Right atrium auricular region (tissue), 2 donors: ENCODE data around the gene PRKCZ. TPM values are rescaled to one million over a fixed set of nuclear protein-coding genes. Genes with fewer than 3 reads are reported as not detected.
A peak's percentile ranks its signal among the peaks of the same experiment; 100 is the strongest.

Source experiments
- DNase-seq: peaks from one replicate; pipeline ENCODE4 v3.0.0-alpha.2; 2019; ENCODE audit warnings: low spot score
- H3K27ac ChIP-seq, 2 donors: fragments of 200-600 bp; sonication (generic); 1 replicate in 1 of 2; 2 replicates in 1 of 2; pipeline ENCODE4 v1.5.1; 2016 to 2019
- H3K27me3 ChIP-seq, 2 donors: fragments of 200-600 bp; sonication (generic); one replicate each; pipeline versions ENCODE4 v1.5.1 to v1.6.0; 2017 to 2019
- H3K36me3 ChIP-seq: fragments of 200-600 bp; sonication (generic); one replicate; pipeline ENCODE4 v1.5.1; 2016
- H3K4me1 ChIP-seq, 2 donors: fragments of 200-600 bp; sonication (generic); one replicate each; pipeline versions ENCODE4 v1.5.1 to v1.6.0; 2017 to 2019
- H3K4me3 ChIP-seq, 2 donors: fragments of 200-600 bp; sonication (generic); 1 replicate in 1 of 2; 2 replicates in 1 of 2; pipeline ENCODE4 v1.5.1; 2017 to 2019; ENCODE audit warnings: mild to moderate bottlenecking in 1 of 2, moderate library complexity in 1 of 2
- H3K9me3 ChIP-seq, 2 donors: fragments of 200-600 bp; sonication (generic); one replicate each; pipeline ENCODE4 v1.5.1; 2019
- total RNA-seq, 2 donors: library from RNA; depleted of rRNA; stranded (reverse); fragments of >200 nt; gene quantifications; one replicate each; pipeline ENCODE4 v1.1.0, GENCODE V29; 2016
- TF ChIP-seq, protein P1 (sequence below), 2 donors: fragments of 200-600 bp; sonication (generic); IDR thresholded peaks; one replicate each; pipeline ENCODE4 v1.5.1; 2019; ENCODE audit warnings: antibody characterized with exemption in 2 of 2

The PRKCZ gene
- total RNA-seq, 2 donors from 2014 or later, result 15.3 to 16.4 TPM

DNA sequence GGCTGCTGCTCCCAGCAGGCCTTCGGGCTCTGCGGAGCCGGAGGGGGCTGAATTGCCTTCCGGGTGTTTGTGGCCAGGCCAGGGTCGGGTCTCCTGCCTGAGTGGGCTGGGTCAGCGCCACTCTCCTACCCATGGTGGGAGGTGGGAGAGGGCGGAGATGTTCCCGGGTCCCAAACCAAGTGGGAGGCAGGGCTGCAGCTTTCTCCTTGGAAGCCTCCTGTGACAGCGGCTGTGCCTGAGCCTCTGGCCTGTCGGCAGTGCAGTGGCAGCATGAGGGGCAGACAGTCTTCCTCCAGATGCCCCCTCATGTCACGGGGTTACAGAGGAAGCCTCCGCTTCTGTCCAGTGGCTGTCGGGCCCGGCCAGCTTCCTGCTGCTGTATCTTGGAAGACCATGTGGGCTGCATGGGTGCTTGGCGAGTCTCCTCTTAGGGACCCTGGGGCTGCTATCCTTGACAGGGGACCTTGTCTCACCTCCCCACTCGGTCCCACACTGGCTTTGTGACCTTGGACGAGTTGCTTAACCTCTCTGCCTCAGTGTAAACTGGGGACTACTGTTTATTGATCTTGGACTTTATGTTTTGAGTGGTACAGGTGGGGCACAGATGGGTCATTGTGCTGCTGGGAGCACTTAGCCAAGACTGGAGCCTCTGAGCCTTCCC is 182.2 kb downstream of the PRKCZ start:
- no peak for DNase-seq
- peaks cover 0 to 80% of the 10 kb centered on the region in 2 donors for H3K4me1 ChIP-seq
- TF ChIP-seq, protein P1, sequence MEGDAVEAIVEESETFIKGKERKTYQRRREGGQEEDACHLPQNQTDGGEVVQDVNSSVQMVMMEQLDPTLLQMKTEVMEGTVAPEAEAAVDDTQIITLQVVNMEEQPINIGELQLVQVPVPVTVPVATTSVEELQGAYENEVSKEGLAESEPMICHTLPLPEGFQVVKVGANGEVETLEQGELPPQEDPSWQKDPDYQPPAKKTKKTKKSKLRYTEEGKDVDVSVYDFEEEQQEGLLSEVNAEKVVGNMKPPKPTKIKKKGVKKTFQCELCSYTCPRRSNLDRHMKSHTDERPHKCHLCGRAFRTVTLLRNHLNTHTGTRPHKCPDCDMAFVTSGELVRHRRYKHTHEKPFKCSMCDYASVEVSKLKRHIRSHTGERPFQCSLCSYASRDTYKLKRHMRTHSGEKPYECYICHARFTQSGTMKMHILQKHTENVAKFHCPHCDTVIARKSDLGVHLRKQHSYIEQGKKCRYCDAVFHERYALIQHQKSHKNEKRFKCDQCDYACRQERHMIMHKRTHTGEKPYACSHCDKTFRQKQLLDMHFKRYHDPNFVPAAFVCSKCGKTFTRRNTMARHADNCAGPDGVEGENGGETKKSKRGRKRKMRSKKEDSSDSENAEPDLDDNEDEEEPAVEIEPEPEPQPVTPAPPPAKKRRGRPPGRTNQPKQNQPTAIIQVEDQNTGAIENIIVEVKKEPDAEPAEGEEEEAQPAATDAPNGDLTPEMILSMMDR (IDR thresholded peaks at IDR 0.05), result no peak
- H3K9me3 ChIP-seq, result no peaks in the 10 kb centered on the region
- peak overlapping the region; percentile 86 to 93 for H3K27ac ChIP-seq
- peak overlapping the region; percentile 39 to 58 for H3K4me3 ChIP-seq
- no peaks in the 10 kb centered on the region for H3K36me3 ChIP-seq
- H3K27me3 ChIP-seq, result no peaks in the 10 kb centered on the region

DNA sequence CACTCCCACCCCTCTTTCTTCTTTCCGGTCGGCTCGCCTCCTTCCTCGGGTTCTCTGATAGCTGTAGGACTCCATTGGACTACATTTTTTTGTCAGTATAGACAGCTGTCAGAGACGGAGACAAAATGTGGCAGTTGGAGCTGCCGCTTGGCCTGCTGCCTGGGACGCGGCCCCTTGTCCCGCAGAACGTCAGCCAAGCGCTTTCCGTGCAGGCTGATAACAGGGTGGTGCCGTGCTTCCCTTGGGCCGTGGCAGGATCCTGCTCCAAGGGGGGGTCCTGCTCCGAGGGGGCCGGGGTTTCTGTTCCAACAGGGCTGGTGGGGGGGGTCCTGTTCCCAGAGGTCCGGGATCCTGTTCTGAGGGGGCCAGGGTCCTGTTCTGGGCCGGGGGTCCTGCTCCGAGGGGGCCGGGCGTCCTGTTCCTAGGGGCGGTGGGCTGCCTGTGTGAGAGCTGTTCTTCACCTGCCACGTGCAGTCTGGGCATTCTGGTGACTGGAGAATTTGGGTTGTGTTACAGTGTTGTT is 182.8 kb downstream of the PRKCZ start:
- no peaks in the 10 kb centered on the region for H3K9me3 ChIP-seq
- peaks cover 0 to 86% of the 10 kb centered on the region in 2 donors for H3K4me1 ChIP-seq

DNA sequence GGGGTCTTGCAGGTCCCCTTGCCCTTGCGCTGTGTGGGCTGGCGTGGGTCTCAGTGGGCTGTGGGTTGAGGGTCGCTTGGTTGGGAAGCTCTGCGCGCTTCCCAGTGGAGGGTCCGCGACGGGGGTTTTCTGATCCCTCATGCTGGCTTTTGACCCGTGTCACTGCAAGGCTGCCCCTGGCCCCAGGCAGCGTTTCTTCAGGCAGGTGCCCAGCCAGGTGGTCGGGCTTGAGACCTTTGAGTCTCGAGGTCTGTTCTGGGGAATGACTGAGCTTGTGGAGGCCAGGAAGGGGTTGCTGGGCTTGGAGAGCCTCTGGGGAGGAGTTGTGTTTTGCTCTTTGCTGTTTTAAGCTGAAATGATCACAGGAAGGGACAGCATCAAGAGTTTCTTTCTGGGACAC is 183.3 kb downstream of the PRKCZ start:
- Histone ChIP-seq H3K27ac (peak overlapping the region; percentile 86 to 93), H3K9me3 (no peaks in the 10 kb centered on the region), H3K4me3 (peak overlapping the region; percentile 20 to 58), H3K4me1 (peaks cover 0 to 91% of the 10 kb centered on the region in 2 donors), H3K36me3 (no peaks in the 10 kb centered on the region), H3K27me3 (no peaks in the 10 kb centered on the region)
- TF ChIP-seq, protein P1 (IDR thresholded peaks at IDR 0.05), result no peak
- no peak for DNase-seq

More for the DNA sequence above, 182.8 kb downstream of the PRKCZ start:
- no peaks in the 10 kb centered on the region for H3K36me3 ChIP-seq
- peak overlapping the region; percentile 39 to 58 for H3K4me3 ChIP-seq
- TF ChIP-seq, protein P1 (IDR thresholded peaks at IDR 0.05), result no peak
- no peaks in the 10 kb centered on the region for H3K27me3 ChIP-seq
- no peak for DNase-seq
- peak overlapping the region; percentile 86 to 93 for H3K27ac ChIP-seq

DNA sequence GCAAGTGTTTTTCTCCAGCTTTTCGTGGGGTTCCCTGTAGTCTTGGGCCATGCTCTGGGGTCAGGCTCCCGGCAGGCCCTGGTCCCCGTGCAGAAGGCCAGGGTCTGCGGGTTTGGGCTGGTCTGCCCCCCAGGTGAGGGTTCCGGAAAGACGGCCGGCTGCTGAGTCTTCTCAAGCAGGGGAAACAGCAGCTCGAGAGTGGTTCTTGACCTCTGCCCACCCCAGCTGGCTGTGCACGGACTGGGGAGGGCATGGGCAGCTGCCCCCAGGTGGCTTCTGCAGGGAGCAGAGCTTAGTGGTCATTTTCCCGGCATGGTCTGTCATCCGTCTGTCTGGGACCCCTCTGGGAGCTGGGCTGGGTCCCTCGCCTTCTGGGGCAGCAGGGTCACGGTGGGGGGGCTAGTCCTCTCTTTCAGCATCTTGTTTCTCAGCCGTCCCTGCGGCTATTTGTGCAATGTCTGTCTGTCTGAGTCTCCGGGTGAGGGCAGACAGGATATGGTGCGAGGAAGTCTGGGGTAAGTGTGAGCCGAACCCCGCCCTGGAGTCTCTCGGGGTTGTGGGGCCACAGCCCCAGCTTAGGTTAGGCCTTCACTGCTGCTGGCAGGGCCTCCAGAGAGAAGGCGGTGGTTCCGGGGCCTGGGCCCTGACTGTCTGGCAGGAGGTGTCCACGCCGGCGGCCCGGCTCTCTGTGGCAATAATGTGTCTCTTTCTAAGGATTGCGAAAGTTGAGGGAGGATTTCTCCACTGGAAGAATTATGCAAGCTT is 184.0 kb downstream of the PRKCZ start:
- DNase-seq, result peak; percentile 98
- no peaks in the 10 kb centered on the region for H3K9me3 ChIP-seq
- TF ChIP-seq, protein P1 (IDR thresholded peaks at IDR 0.05), result no peak
- H3K27me3 ChIP-seq, result no peaks in the 10 kb centered on the region
- peaks cover 0 to 98% of the 10 kb centered on the region in 2 donors for H3K4me1 ChIP-seq
- H3K4me3 ChIP-seq, result peak overlapping the region; percentile 20 to 58
- peak overlapping the region; percentile 86 to 93 for H3K27ac ChIP-seq
- H3K36me3 ChIP-seq, result no peaks in the 10 kb centered on the region

DNA sequence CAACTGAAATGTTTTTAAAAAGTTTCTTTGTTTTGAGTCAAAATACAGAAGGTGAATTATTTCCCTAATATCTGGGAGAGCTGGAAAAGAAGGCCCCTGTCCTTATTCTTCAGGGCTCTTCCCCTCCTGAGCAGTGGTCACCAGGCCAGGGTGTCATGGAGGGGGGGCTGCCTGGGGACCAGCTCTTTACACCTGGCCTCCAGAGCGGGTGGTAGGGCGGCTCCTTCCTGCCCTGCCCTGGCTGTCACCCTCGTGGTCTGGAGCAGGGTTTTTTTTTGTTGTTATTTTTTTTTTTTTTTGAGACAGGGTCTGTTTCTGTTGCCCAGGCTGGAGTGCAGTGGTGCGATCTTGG is 184.5 kb downstream of the PRKCZ start:
- no peak for DNase-seq
- Histone ChIP-seq H3K4me1 (peaks cover 0 to 98% of the 10 kb centered on the region in 2 donors), H3K4me3 (peak overlapping the region in 1 of 2 donors; percentile 58), H3K27ac (peak overlapping the region; percentile 86 to 93), H3K27me3 (no peaks in the 10 kb centered on the region), H3K36me3 (no peaks in the 10 kb centered on the region), H3K9me3 (no peaks in the 10 kb centered on the region)
- TF ChIP-seq, protein P1 (IDR thresholded peaks at IDR 0.05), result no peak

Other genes with a start within 250 kb of the PRKCZ start
- gene GNB1, start 159.3 kb upstream of the PRKCZ start, total RNA-seq, result 10 to 100 TPM; 69.9 to 91.6 TPM
- gene CALML6, start 135.2 kb upstream of the PRKCZ start, total RNA-seq, result not detected
- gene TMEM52, start 131.1 kb upstream of the PRKCZ start, total RNA-seq, result 1 to 10 TPM in 1 of 2 donors, under 1 TPM in 1; 0.51 to 1.8 TPM
- not detected for gene CFAP74, start 46.6 kb upstream of the PRKCZ start, total RNA-seq
- gene GABRD, start 31.1 kb upstream of the PRKCZ start, total RNA-seq, result not detected
- gene FAAP20, start 144.4 kb downstream of the PRKCZ start, total RNA-seq, result 10 to 100 TPM; 18.5 to 24.3 TPM
- gene SKI, start 177.9 kb downstream of the PRKCZ start, total RNA-seq, result 10 to 100 TPM; 36.7 to 57.2 TPM